NOMO-1 treated with dmso at 0.1 percent for 144 hours (cell line): Measurements from ENCODE around the gene FGD4.
"Not testable (repeated sequence)": the region's sequence is repeated elsewhere in the genome, so short reads cannot be mapped to it uniquely, and the experiment has no call there.

Source experiments
- DNase-seq: peaks from one replicate; lab custom pipeline; 2025; ENCODE audit not compliant: unreplicated experiment; lab: John Stamatoyannopoulos, UW

FGD4 gene

GRCh38 chr12:32515137-32515873, 115.9 kb downstream of the FGD4 start:
- DNase-seq, result no peak

GRCh38 chr12:32516230-32516629, 116.9 kb downstream of the FGD4 start:
- no peak for DNase-seq

GRCh38 chr12:32517966-32518365, 118.6 kb downstream of the FGD4 start:
- no peak for DNase-seq

- no peak for DNase-seq
These were observed 119.7 kb downstream of the FGD4 start for GRCh38 chr12:32519047-32519446.

GRCh38 chr12:32522331-32523221, 123.2 kb downstream of the FGD4 start:
- DNase-seq, result peak; percentile 59

- DNase-seq, result not testable (repeated sequence)
These were observed 126.4 kb downstream of the FGD4 start for GRCh38 chr12:32525802-32526201.

- not testable (repeated sequence) for DNase-seq
These were observed 127.0 kb downstream of the FGD4 start for GRCh38 chr12:32526343-32526742.

GRCh38 chr12:32532422-32532821, 133.1 kb downstream of the FGD4 start:
- DNase-seq, result no peak

- no peak for DNase-seq
These were observed 133.6 kb downstream of the FGD4 start for GRCh38 chr12:32532951-32533350.

GRCh38 chr12:32533506-32533905, 134.1 kb downstream of the FGD4 start:
- not testable (repeated sequence) for DNase-seq

- DNase-seq, result peak; percentile 47
These were observed 134.7 kb downstream of the FGD4 start for GRCh38 chr12:32533971-32534590.

GRCh38 chr12:32534698-32535097, 135.3 kb downstream of the FGD4 start:
- DNase-seq, result no peak

GRCh38 chr12:32535288-32535999, 136.1 kb downstream of the FGD4 start:
- peak; percentile 53 for DNase-seq

GRCh38 chr12:32536000-32536345, 136.6 kb downstream of the FGD4 start:
- no peak for DNase-seq

GRCh38 chr12:32541754-32542374, 142.5 kb downstream of the FGD4 start:
- no peak for DNase-seq

- DNase-seq, result no peak
These were observed 143.3 kb downstream of the FGD4 start for GRCh38 chr12:32542428-32543229.

GRCh38 chr12:32544893-32545292, 145.5 kb downstream of the FGD4 start:
- DNase-seq, result no peak

GRCh38 chr12:32545413-32545980, 146.1 kb downstream of the FGD4 start:
- no peak for DNase-seq

GRCh38 chr12:32546272-32546671, 146.9 kb downstream of the FGD4 start:
- no peak for DNase-seq
